Hepatocyte (in vitro differentiated cells): ENCODE results near the gene LRRC4C.

Experiments used
- CTCF ChIP-seq: fragments of 200-600 bp; sonication (generic); IDR thresholded peaks from 2 replicates; pipeline ENCODE4 v1.5.1; 2016; ENCODE audit warnings: antibody characterized with exemption, mild to moderate bottlenecking; ENCODE audit not compliant: poor library complexity
- EZH2 ChIP-seq: fragments of 200-600 bp; sonication (generic); IDR thresholded peaks from 2 replicates; pipeline ENCODE4 v1.6.1; 2016; ENCODE audit warnings: antibody characterized with exemption, mild to moderate bottlenecking, borderline replicate concordance
- EZH2phosphoT487 ChIP-seq: fragments of 200-600 bp; sonication (generic); IDR thresholded peaks from one replicate; pipeline ENCODE4 v1.6.1; 2018; ENCODE audit warnings: antibody characterized with exemption, mild to moderate bottlenecking, low read depth, moderate library complexity; ENCODE audit not compliant: unreplicated experiment, severe bottlenecking

DNA sequence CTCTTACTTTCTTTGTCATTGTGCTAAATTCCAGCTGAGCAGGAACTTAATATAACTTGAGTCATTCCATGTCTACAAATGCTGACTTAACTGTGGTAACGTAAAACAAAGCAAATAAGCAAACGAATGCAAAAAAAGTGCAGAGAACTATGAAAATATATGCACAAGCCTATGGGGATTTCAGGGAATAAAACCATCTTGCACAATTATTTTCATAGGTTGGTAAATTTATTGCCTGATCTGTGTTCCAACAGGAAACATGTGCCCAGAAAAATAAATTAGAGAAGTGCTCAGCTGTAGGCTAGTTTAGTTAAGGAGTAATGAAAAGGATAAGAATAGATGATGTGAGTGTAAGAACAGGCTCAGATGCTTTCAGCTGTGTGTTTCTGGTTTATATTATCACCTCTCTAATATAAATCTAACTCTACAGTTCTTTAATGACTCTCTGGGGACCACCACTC is 1169.3 kb downstream of the LRRC4C start:
- no peak for TF ChIP-seq CTCF
- TF ChIP-seq EZH2phosphoT487: no peak
- TF ChIP-seq EZH2: no peak
